WTC11 (cell line): ENCODE results near the gene STX3. TPM values are rescaled to one million over a fixed set of nuclear protein-coding genes. Genes with fewer than 3 reads are reported as not detected.

ENCODE experiments used
- ATAC-seq: fragments of 200-7000 bp; cut with Tn5 transposase; 2 replicates; pipeline ENCODE4 v1.10.0; 2021; ENCODE audit warnings: mild to moderate bottlenecking, moderate library complexity
- CTCF ChIA-PET: fragments of 300-600 bp; sonication (Branson Sonifier 250); formaldehyde crosslinking; loops from one replicate; lab custom pipeline; 2021; ENCODE audit warnings: antibody characterized with exemption; lab: Charles Lee
- POLR2A ChIA-PET: fragments of 350-600 bp; sonication (Branson Sonifier 250); formaldehyde crosslinking; loops from one replicate; lab custom pipeline; 2021; ENCODE audit warnings: antibody characterized with exemption; lab: Charles Lee
- DNase-seq: peaks from one replicate; pipeline ENCODE4 v3.0.0; 2021; ENCODE audit warnings: low spot score
- H3K27ac Mint-ChIP-seq: 2 replicates; pipeline ENCODE4 v1.8.0; 2021; ENCODE audit warnings: mixed read lengths
- H3K27me3 Mint-ChIP-seq: 2 replicates; pipeline ENCODE4 v1.8.0; 2021; ENCODE audit warnings: low read depth, mild to moderate bottlenecking, moderate library complexity, mixed read lengths
- H3K36me3 Mint-ChIP-seq: 2 replicates; pipeline ENCODE4 v1.8.0; 2021; ENCODE audit warnings: mixed read lengths
- H3K4me1 Mint-ChIP-seq: 2 replicates; pipeline ENCODE4 v1.8.0; 2022; ENCODE audit warnings: mixed read lengths
- H3K4me3 Mint-ChIP-seq: 2 replicates; pipeline ENCODE4 v1.8.0; 2021; ENCODE audit warnings: mild to moderate bottlenecking, moderate library complexity, mixed read lengths
- H3K9me3 Mint-ChIP-seq: 2 replicates; pipeline ENCODE4 v1.8.0; 2021; ENCODE audit warnings: mixed read lengths
- AR ChIP-seq: fragments of 250-450 bp; sonication (Bioruptor Pico); IDR thresholded peaks from 2 replicates; pipeline ENCODE4 v1.9.0; 2021; ENCODE audit warnings: mild to moderate bottlenecking
- ATF2 ChIP-seq: sonication (generic); formaldehyde crosslinking; IDR thresholded peaks from 2 replicates; pipeline ENCODE4 v1.8.1; 2022; ENCODE audit warnings: low read depth, missing genetic modification reagents, borderline replicate concordance
- CBFB ChIP-seq: sonication (generic); formaldehyde crosslinking; IDR thresholded peaks from 2 replicates; pipeline ENCODE4 v1.8.1; 2022; ENCODE audit warnings: mild to moderate bottlenecking, low read depth, missing genetic modification reagents
- CREB1 ChIP-seq: sonication (generic); formaldehyde crosslinking; IDR thresholded peaks from 2 replicates; pipeline ENCODE4 v1.8.0; 2023; ENCODE audit warnings: mild to moderate bottlenecking, missing genetic modification reagents
- E2F1 ChIP-seq: sonication (generic); formaldehyde crosslinking; IDR thresholded peaks from 2 replicates; pipeline ENCODE4 v1.8.0; 2022; ENCODE audit warnings: mild to moderate bottlenecking, missing genetic modification reagents
- E2F4 ChIP-seq: sonication (generic); formaldehyde crosslinking; IDR thresholded peaks from 2 replicates; pipeline ENCODE4 v1.8.1; 2022; ENCODE audit warnings: low read depth, mild to moderate bottlenecking, moderate library complexity, missing genetic modification reagents, borderline replicate concordance
- E2F5 ChIP-seq: sonication (generic); formaldehyde crosslinking; IDR thresholded peaks from 2 replicates; pipeline ENCODE4 v1.8.1; 2022; ENCODE audit warnings: mild to moderate bottlenecking, moderate library complexity, missing genetic modification reagents
- HMGXB4 ChIP-seq: sonication (generic); formaldehyde crosslinking; IDR thresholded peaks from 2 replicates; pipeline ENCODE4 v1.8.1; 2023; ENCODE audit warnings: mild to moderate bottlenecking, moderate library complexity, missing genetic modification reagents
- JAZF1 ChIP-seq: fragments of 250-450 bp; sonication (Bioruptor Pico); IDR thresholded peaks from 2 replicates; pipeline ENCODE4 v1.9.0; 2021; ENCODE audit warnings: moderate library complexity, mild to moderate bottlenecking, inconsistent platforms
- MLX ChIP-seq: sonication (generic); formaldehyde crosslinking; IDR thresholded peaks from 2 replicates; pipeline ENCODE4 v1.8.1; 2023; ENCODE audit warnings: mild to moderate bottlenecking, missing genetic modification reagents, moderate library complexity
- MYBL2 ChIP-seq: sonication (generic); formaldehyde crosslinking; IDR thresholded peaks from 2 replicates; pipeline ENCODE4 v1.8.1; 2023; ENCODE audit warnings: mild to moderate bottlenecking, moderate library complexity, missing genetic modification reagents
- NR1H2 ChIP-seq: sonication (generic); formaldehyde crosslinking; IDR thresholded peaks from 2 replicates; pipeline ENCODE4 v1.9.0; 2021; ENCODE audit warnings: mild to moderate bottlenecking, moderate library complexity, missing genetic modification reagents
- NR2C2 ChIP-seq: sonication (generic); formaldehyde crosslinking; IDR thresholded peaks from 2 replicates; pipeline ENCODE4 v1.8.0; 2022; ENCODE audit warnings: mild to moderate bottlenecking, missing genetic modification reagents
- PREB ChIP-seq: sonication (generic); formaldehyde crosslinking; IDR thresholded peaks from 2 replicates; pipeline ENCODE4 v1.8.1; 2022; ENCODE audit warnings: mild to moderate bottlenecking, missing genetic modification reagents, moderate library complexity, borderline replicate concordance
- ZBTB43 ChIP-seq: sonication (generic); formaldehyde crosslinking; IDR thresholded peaks from 2 replicates; pipeline ENCODE4 v1.8.1; 2023; ENCODE audit warnings: mild to moderate bottlenecking, missing genetic modification reagents
- ZNF317 ChIP-seq: sonication (generic); formaldehyde crosslinking; IDR thresholded peaks from 2 replicates; pipeline ENCODE4 v1.8.1; 2023; ENCODE audit warnings: low read depth, mild to moderate bottlenecking, moderate library complexity, missing genetic modification reagents, borderline replicate concordance
- ZNF396 ChIP-seq: fragments of 250-450 bp; sonication (Bioruptor Pico); IDR thresholded peaks from 2 replicates; pipeline ENCODE4 v1.8.0; 2021; ENCODE audit warnings: mild to moderate bottlenecking, moderate library complexity, borderline replicate concordance
- ZNF423 ChIP-seq: fragments of 250-450 bp; sonication (Bioruptor Pico); IDR thresholded peaks from 2 replicates; pipeline ENCODE4 v2.1.2; 2022; ENCODE audit warnings: mild to moderate bottlenecking, moderate library complexity
- ZNF512 ChIP-seq: sonication (generic); formaldehyde crosslinking; IDR thresholded peaks from 2 replicates; pipeline ENCODE4 v1.8.1; 2022; ENCODE audit warnings: missing genetic modification reagents, borderline replicate concordance
- total RNA-seq: library from RNA; stranded (reverse); gene quantifications from 3 replicates; pipeline ENCODE4 v1.2.3, GENCODE V29; 2021

Gene STX3
- total RNA-seq, 1 experiment from 2014 or later, result 52.7 TPM

GRCh38 chr11:59716051-59716450 lies 39.1 kb upstream of the STX3 start:
- H3K4me3 Mint-ChIP-seq, result no peak overlapping the region
- ATAC-seq, result no peak
- DNase-seq, result no peak
- no peaks in the 10 kb centered on the region for H3K4me1 Mint-ChIP-seq
- CTCF ChIA-PET, result no interaction called here
- TF ChIP-seq NR1H2 (CRISPR knock-in tag) (no peak), ZNF512 (CRISPR knock-in tag) (no peak), CBFB (no peak), CREB1 (CRISPR knock-in tag) (no peak), E2F5 (no peak), PREB (CRISPR knock-in tag) (no peak), AR (no peak), JAZF1 (CRISPR knock-in tag) (no peak), ZNF317 (no peak), ZNF423 (CRISPR knock-in tag) (no peak), E2F4 (CRISPR knock-in tag) (no peak), NR2C2 (CRISPR knock-in tag) (no peak), HMGXB4 (no peak), MLX (CRISPR knock-in tag) (no peak), E2F1 (CRISPR knock-in tag) (no peak), ZBTB43 (CRISPR knock-in tag) (no peak), ZNF396 (CRISPR knock-in tag) (no peak), MYBL2 (CRISPR knock-in tag) (no peak), ATF2 (CRISPR knock-in tag) (no peak)
- TF ChIP-seq, all 79 proteins: peak for 0
- Mint-ChIP-seq H3K36me3 (no peaks in the 10 kb centered on the region), H3K9me3 (peaks cover 1% of the 10 kb centered on the region; the same call in 1 of the 2 replicates), H3K27ac (no peak overlapping the region), H3K27me3 (peaks cover 4% of the 10 kb centered on the region; the same call in 1 of the 2 replicates)
- POLR2A ChIA-PET, result no interaction called here
